HG03159 (cell line): ENCODE results near the gene ANKRD65.
"Not testable (repeated sequence)": the region's sequence is repeated elsewhere in the genome, so short reads cannot be mapped to it uniquely, and the experiment has no call there.

Experiments used
- ATAC-seq: cut with Tn5 transposase; IDR thresholded peaks from one replicate; pipeline ENCODE4 v1.9.1; 2021; ENCODE audit warnings: mild to moderate bottlenecking, moderate library complexity; ENCODE audit not compliant: unreplicated experiment

Gene ANKRD65

GRCh38 chr1:1430992-1431844 is 10.1 kb upstream of the ANKRD65 start:
- no peak for ATAC-seq

- no peak for ATAC-seq
Observed at GRCh38 chr1:1430114-1430982, 9.3 kb upstream of the ANKRD65 start.

GRCh38 chr1:1429671-1430073 is 8.6 kb upstream of the ANKRD65 start:
- no peak for ATAC-seq

- ATAC-seq, result not testable (repeated sequence)
Observed at GRCh38 chr1:1428967-1429366, 7.9 kb upstream of the ANKRD65 start.

GRCh38 chr1:1428174-1428573 is 7.1 kb upstream of the ANKRD65 start:
- ATAC-seq, result no peak

- no peak for ATAC-seq
Observed at GRCh38 chr1:1427820-1428148, 6.7 kb upstream of the ANKRD65 start.

- ATAC-seq, result no peak
Observed at GRCh38 chr1:1427106-1427819, 6.2 kb upstream of the ANKRD65 start.

- no peak for ATAC-seq
Observed at GRCh38 chr1:1426496-1427105, 5.5 kb upstream of the ANKRD65 start.

- no peak for ATAC-seq
Observed at GRCh38 chr1:1425753-1426495, 4.8 kb upstream of the ANKRD65 start.

- no peak for ATAC-seq
Observed at GRCh38 chr1:1425426-1425752, 4.3 kb upstream of the ANKRD65 start.

GRCh38 chr1:1424707-1425106 is 3.6 kb upstream of the ANKRD65 start:
- no peak for ATAC-seq

GRCh38 chr1:1423245-1423597 is 2.1 kb upstream of the ANKRD65 start:
- no peak for ATAC-seq

- ATAC-seq, result no peak
Observed at GRCh38 chr1:1422465-1423244, 1.6 kb upstream of the ANKRD65 start.

GRCh38 chr1:1421907-1422464 is 910 bp upstream of the ANKRD65 start:
- no peak for ATAC-seq

- ATAC-seq, result no peak
Observed at GRCh38 chr1:1420654-1421141, 378 bp downstream of the ANKRD65 start.

GRCh38 chr1:1419813-1420653 is 1.0 kb downstream of the ANKRD65 start:
- no peak for ATAC-seq

- ATAC-seq, result no peak
Observed at GRCh38 chr1:1419363-1419812, 1.7 kb downstream of the ANKRD65 start.
